RWPE1 (cell line): ENCODE measurements around the gene COBL.

ENCODE experiments used
- CTCF ChIA-PET: fragments of 350-600 bp; sonication (Branson Sonifier 250); formaldehyde crosslinking; extraction: SDS; loops from one replicate; lab custom pipeline; 2021; lab: Yijun Ruan, JAX
- POLR2A ChIA-PET: fragments of 400-600 bp; formaldehyde crosslinking; extraction: SDS; loops from one replicate; lab custom pipeline; 2020; ENCODE audit warnings: antibody characterized with exemption; ENCODE audit not compliant: low non-redundant PET; lab: Yijun Ruan, JAX
- DNase-seq: peaks from one replicate; pipeline ENCODE4 v3.0.0; 2012; ENCODE audit warnings: low spot score
- H3K27ac ChIP-seq: fragments of 450-650 bp; 2 replicates; pipeline ENCODE4 v1.5.1; 2017
- CTCF ChIP-seq: fragments of 450-650 bp; conservative IDR thresholded peaks from 2 replicates; pipeline ENCODE4 v1.5.1; 2017; ENCODE audit warnings: low read depth, mild to moderate bottlenecking

Gene COBL

GRCh38 chr7:51123322-51124019 lies 193.1 kb downstream of the COBL start:
- POLR2A ChIA-PET, result no interaction called here

GRCh38 chr7:51121931-51122425 lies 194.6 kb downstream of the COBL start:
- DNase-seq, result no peak
- no peak for TF ChIP-seq CTCF
- CTCF ChIA-PET, result interaction anchor here (0.6 to 0.7 kb wide), 2 partner anchors 35 to 271 kb away, joined by 3 to 5 read pairs; no protein-coding TSS in a partner anchor
- H3K27ac ChIP-seq, result no peak overlapping the region
- POLR2A ChIA-PET, result no interaction called here

More at GRCh38 chr7:51123322-51124019, 193.1 kb downstream of the COBL start:
- CTCF ChIA-PET, result no interaction called here
- H3K27ac ChIP-seq, result peak overlapping the region; percentile 59
- no peak for TF ChIP-seq CTCF
- DNase-seq, result peak; percentile 97

GRCh38 chr7:51121036-51121790 lies 195.4 kb downstream of the COBL start:
- no peak for TF ChIP-seq CTCF
- POLR2A ChIA-PET, result no interaction called here
- DNase-seq, result no peak
- no peak overlapping the region for H3K27ac ChIP-seq
- CTCF ChIA-PET, result interaction anchor here (0.6 to 0.7 kb wide), 2 partner anchors 34 to 270 kb away, joined by 3 to 5 read pairs; no protein-coding TSS in a partner anchor

- no peak for DNase-seq
- no peak overlapping the region for H3K27ac ChIP-seq
- no peak for TF ChIP-seq CTCF
- ChIA-PET CTCF (interaction anchor here (0.6 kb wide), 1 partner anchor 29 kb away, joined by 4 read pairs; no protein-coding TSS in a partner anchor), POLR2A (no interaction called here)
These were observed 198.0 kb downstream of the COBL start for GRCh38 chr7:51118628-51119027.

GRCh38 chr7:51114501-51114900 lies 202.1 kb downstream of the COBL start:
- DNase-seq, result no peak
- POLR2A ChIA-PET, result no interaction called here
- CTCF ChIA-PET, result interaction anchor here (0.6 kb wide), 1 partner anchor 27 kb away, joined by 9 read pairs; no protein-coding TSS in a partner anchor
- no peak overlapping the region for H3K27ac ChIP-seq
- TF ChIP-seq CTCF, result no peak

GRCh38 chr7:51113962-51114361 lies 202.6 kb downstream of the COBL start:
- no peak overlapping the region for H3K27ac ChIP-seq
- CTCF ChIA-PET, result interaction anchor here (1.0 kb wide), 1 partner anchor 27 kb away, joined by 8 read pairs; no protein-coding TSS in a partner anchor
- no peak for TF ChIP-seq CTCF
- no peak for DNase-seq
- POLR2A ChIA-PET, result no interaction called here
